Suppressor macrophage treated with lipopolysaccharide for 4 hours (primary cell): ENCODE measurements around the gene NOL4L.

ENCODE experiments used
- DNase-seq: peaks from one replicate; pipeline ENCODE4 v3.0.0-alpha.2; 2020

The NOL4L gene

GRCh38 chr20:32440758-32441078 lies 144.4 kb downstream of the NOL4L start:
- DNase-seq = no peak

GRCh38 chr20:32440069-32440757 lies 144.9 kb downstream of the NOL4L start:
- no peak for DNase-seq

- peak; percentile 9 for DNase-seq
Measured at GRCh38 chr20:32439132-32439829, 145.9 kb downstream of the NOL4L start.

GRCh38 chr20:32438331-32438858 lies 146.7 kb downstream of the NOL4L start:
- DNase-seq = no peak

GRCh38 chr20:32437391-32438074 lies 147.6 kb downstream of the NOL4L start:
- no peak for DNase-seq

GRCh38 chr20:32436968-32437367 lies 148.2 kb downstream of the NOL4L start:
- DNase-seq = no peak

GRCh38 chr20:32436142-32436861 lies 148.8 kb downstream of the NOL4L start:
- no peak for DNase-seq

- DNase-seq = no peak
Measured at GRCh38 chr20:32435449-32436107, 149.6 kb downstream of the NOL4L start.

GRCh38 chr20:32434434-32434833 lies 150.7 kb downstream of the NOL4L start:
- DNase-seq = no peak

- no peak for DNase-seq
Measured at GRCh38 chr20:32433311-32434021, 151.7 kb downstream of the NOL4L start.

- no peak for DNase-seq
Measured at GRCh38 chr20:32432277-32432676, 152.9 kb downstream of the NOL4L start.

GRCh38 chr20:32431457-32431856 lies 153.7 kb downstream of the NOL4L start:
- no peak for DNase-seq

- no peak for DNase-seq
Measured at GRCh38 chr20:32429745-32430360, 155.3 kb downstream of the NOL4L start.

GRCh38 chr20:32429343-32429742 lies 155.8 kb downstream of the NOL4L start:
- DNase-seq = no peak

- DNase-seq = no peak
Measured at GRCh38 chr20:32427996-32428395, 157.1 kb downstream of the NOL4L start.

- no peak for DNase-seq
Measured at GRCh38 chr20:32421290-32421689, 163.8 kb downstream of the NOL4L start.

- peak; percentile 28 for DNase-seq
Measured at GRCh38 chr20:32418376-32418775, 166.8 kb downstream of the NOL4L start.

- no peak for DNase-seq
Measured at GRCh38 chr20:32416206-32416605, 168.9 kb downstream of the NOL4L start.

GRCh38 chr20:32415494-32415893 lies 169.6 kb downstream of the NOL4L start:
- DNase-seq = no peak

GRCh38 chr20:32411955-32412706 lies 173.0 kb downstream of the NOL4L start:
- peak; percentile 54 for DNase-seq
